ENCODE measurements around the gene UCN2. TPM values are rescaled to one million over a fixed set of nuclear protein-coding genes. Genes with fewer than 3 reads are reported as not detected.

The UCN2 gene
- total RNA-seq, 1 experiment from 2014 or later = not detected

GRCh38 chr3:48588230-48588629 lies 24.6 kb upstream of the UCN2 start (continued):
- TF ChIP-seq E2F4 (CRISPR knock-in tag; IDR thresholded peaks at IDR 0.05; ENCODE audit: borderline replicate concordance, low read depth) (no peak), TP53 (CRISPR knock-in tag; IDR thresholded peaks at IDR 0.05) (no peak)

DNA sequence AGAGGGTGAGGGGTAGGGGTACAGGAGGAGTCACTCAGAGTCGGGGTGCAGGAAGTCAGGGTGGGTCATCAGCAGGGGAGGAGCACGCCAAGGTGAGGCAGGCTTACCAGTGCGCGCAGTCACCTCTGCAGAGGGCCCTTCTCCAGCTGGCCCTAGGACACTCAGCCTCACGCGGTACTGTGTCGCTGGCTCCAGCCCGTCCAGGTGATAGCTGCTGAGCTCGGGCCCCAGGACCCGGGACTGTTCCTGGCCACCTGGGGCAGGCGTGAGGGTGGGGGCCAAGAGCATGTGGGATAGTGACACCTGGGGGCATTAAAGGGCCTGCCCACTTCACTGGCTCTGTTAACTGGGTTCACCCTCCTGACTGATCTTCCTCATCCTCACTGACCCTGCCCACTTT lies 24.1 kb upstream of the UCN2 start:
- ChIA-PET POLR2A (interaction anchor here (0.5 kb wide), 1 partner anchor 278 kb away, joined by 3 read pairs; no protein-coding TSS in a partner anchor), CTCF (interaction anchor here (0.8 to 2.7 kb wide), 4 partner anchors 22 to 187 kb away, joined by 3 to 12 read pairs (median 4); partner anchors contain the start of gene UQCRC1)
- Mint-ChIP-seq H3K4me1 (peaks cover 7% of the 10 kb centered on the region), H3K4me3 (no peak overlapping the region), H3K27me3 (ENCODE audit: low read depth) (no peaks in the 10 kb centered on the region; the same call in 1 of the 2 replicates), H3K27ac (no peak overlapping the region), H3K36me3 (no peaks in the 10 kb centered on the region), H3K9me3 (no peaks in the 10 kb centered on the region)
- DNase-seq (ENCODE audit: low spot score) (no peak), ATAC-seq (no peak)
- TF ChIP-seq ZNF121 (CRISPR knock-in tag; IDR thresholded peaks at IDR 0.05) (no peak), ZNF423 (CRISPR knock-in tag; IDR thresholded peaks at IDR 0.05) (no peak), ZNF671 (CRISPR knock-in tag; IDR thresholded peaks at IDR 0.05) (no peak), EMX1 (CRISPR knock-in tag; IDR thresholded peaks at IDR 0.05) (no peak), SMAD3 (CRISPR knock-in tag; IDR thresholded peaks at IDR 0.05; ENCODE audit: borderline replicate concordance) (no peak), GABPB1 (CRISPR knock-in tag; IDR thresholded peaks at IDR 0.05) (no peak), ETV6 (CRISPR knock-in tag; IDR thresholded peaks at IDR 0.05) (no peak)
- TF ChIP-seq, protein P1, sequence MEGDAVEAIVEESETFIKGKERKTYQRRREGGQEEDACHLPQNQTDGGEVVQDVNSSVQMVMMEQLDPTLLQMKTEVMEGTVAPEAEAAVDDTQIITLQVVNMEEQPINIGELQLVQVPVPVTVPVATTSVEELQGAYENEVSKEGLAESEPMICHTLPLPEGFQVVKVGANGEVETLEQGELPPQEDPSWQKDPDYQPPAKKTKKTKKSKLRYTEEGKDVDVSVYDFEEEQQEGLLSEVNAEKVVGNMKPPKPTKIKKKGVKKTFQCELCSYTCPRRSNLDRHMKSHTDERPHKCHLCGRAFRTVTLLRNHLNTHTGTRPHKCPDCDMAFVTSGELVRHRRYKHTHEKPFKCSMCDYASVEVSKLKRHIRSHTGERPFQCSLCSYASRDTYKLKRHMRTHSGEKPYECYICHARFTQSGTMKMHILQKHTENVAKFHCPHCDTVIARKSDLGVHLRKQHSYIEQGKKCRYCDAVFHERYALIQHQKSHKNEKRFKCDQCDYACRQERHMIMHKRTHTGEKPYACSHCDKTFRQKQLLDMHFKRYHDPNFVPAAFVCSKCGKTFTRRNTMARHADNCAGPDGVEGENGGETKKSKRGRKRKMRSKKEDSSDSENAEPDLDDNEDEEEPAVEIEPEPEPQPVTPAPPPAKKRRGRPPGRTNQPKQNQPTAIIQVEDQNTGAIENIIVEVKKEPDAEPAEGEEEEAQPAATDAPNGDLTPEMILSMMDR (IDR thresholded peaks at IDR 0.05) = no peak
- TF ChIP-seq, protein P2, sequence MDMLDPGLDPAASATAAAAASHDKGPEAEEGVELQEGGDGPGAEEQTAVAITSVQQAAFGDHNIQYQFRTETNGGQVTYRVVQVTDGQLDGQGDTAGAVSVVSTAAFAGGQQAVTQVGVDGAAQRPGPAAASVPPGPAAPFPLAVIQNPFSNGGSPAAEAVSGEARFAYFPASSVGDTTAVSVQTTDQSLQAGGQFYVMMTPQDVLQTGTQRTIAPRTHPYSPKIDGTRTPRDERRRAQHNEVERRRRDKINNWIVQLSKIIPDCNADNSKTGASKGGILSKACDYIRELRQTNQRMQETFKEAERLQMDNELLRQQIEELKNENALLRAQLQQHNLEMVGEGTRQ (CRISPR knock-in tag; IDR thresholded peaks at IDR 0.05) = no peak

GRCh38 chr3:48585411-48585810 lies 21.8 kb upstream of the UCN2 start:
- POLR2A ChIA-PET = interaction anchor here (0.6 kb wide), 1 partner anchor 17 kb away, joined by 4 read pairs; no protein-coding TSS in a partner anchor
- Mint-ChIP-seq H3K4me3 (no peak overlapping the region), H3K27ac (no peak overlapping the region; the same call in 1 of the 2 replicates), H3K27me3 (ENCODE audit: low read depth) (no peaks in the 10 kb centered on the region), H3K36me3 (no peaks in the 10 kb centered on the region), H3K9me3 (no peaks in the 10 kb centered on the region), H3K4me1 (peaks cover 7% of the 10 kb centered on the region)
- ATAC-seq = no peak
- CTCF ChIA-PET = no interaction called here
- DNase-seq (ENCODE audit: low spot score) = no peak
- no peak for TF ChIP-seq TP53 (CRISPR knock-in tag; IDR thresholded peaks at IDR 0.05)
- no peak for TF ChIP-seq STAT6 (CRISPR knock-in tag; conservative IDR thresholded peaks at IDR 0.05; ENCODE audit: low read depth)
- no peak for TF ChIP-seq RORB (CRISPR knock-in tag; IDR thresholded peaks at IDR 0.05)
- no peak for TF ChIP-seq ETV6 (CRISPR knock-in tag; IDR thresholded peaks at IDR 0.05)
- TF ChIP-seq, protein P3, sequence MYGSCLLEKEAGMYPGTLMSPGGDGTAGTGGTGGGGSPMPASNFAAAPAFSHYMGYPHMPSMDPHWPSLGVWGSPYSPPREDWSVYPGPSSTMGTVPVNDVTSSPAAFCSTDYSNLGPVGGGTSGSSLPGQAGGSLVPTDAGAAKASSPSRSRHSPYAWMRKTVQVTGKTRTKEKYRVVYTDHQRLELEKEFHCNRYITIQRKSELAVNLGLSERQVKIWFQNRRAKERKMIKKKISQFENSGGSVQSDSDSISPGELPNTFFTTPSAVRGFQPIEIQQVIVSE (CRISPR knock-in tag; IDR thresholded peaks at IDR 0.05; ENCODE audit: borderline replicate concordance) = no peak
